ENCODE data around the gene MIS18BP1. TPM values are rescaled to one million over a fixed set of nuclear protein-coding genes. Genes with fewer than 3 reads are reported as not detected.

MIS18BP1 gene
- total and polyA plus RNA-seq, 2 experiments from 2014 or later: 109 to 216 TPM

GRCh38 chr14:45267071-45267470, 14.1 kb upstream of the MIS18BP1 start:
- H3F3A ChIP-seq (replicated peaks; ENCODE audit: low read depth): no peaks in the 10 kb centered on the region
- Mint-ChIP-seq H3K27me3 (ENCODE audit: insufficient read depth, low read depth, poor library complexity) (no peaks in the 10 kb centered on the region), H3K27ac (no peak overlapping the region), H3K36me3 (ENCODE audit: low read depth) (no peaks in the 10 kb centered on the region; the same call in 1 of the 3 replicates), H3K4me1 (peaks cover 6% of the 10 kb centered on the region; the same call in 2 of the 3 replicates), H3K9me3 (peaks cover 4% of the 10 kb centered on the region; the same call in 1 of the 3 replicates), H3K4me3 (no peak overlapping the region)
- DNase-seq (ENCODE audit: low spot score): no peak
- no peak for ATAC-seq
- H3K4me3 ChIP-seq: no peak overlapping the region
- no peaks in the 10 kb centered on the region for H3K4me1 ChIP-seq (ENCODE audit: insufficient read depth)
- no peak overlapping the region for H2AFZ ChIP-seq
- H3K27ac ChIP-seq (ENCODE audit: low read depth): no peak overlapping the region
- TF ChIP-seq ZNF331 (CRISPR knock-in tag; IDR thresholded peaks at IDR 0.05; ENCODE audit: low read depth) (no peak), EZH2 (IDR thresholded peaks at IDR 0.05; ENCODE audit: low read depth, unreplicated experiment) (no peak)
- no peaks in the 10 kb centered on the region for H3K79me2 ChIP-seq (replicated peaks; ENCODE audit: insufficient read depth)
- no peaks in the 10 kb centered on the region for H4K20me1 ChIP-seq (replicated peaks; ENCODE audit: insufficient read depth)
- no peaks in the 10 kb centered on the region for H3K36me3 ChIP-seq (ENCODE audit: insufficient read depth)
- H3K4me2 ChIP-seq: no peak overlapping the region
- no peaks in the 10 kb centered on the region for H3K27me3 ChIP-seq (ENCODE audit: insufficient read depth)
- H3K9me2 ChIP-seq (ENCODE audit: insufficient read depth): no peaks in the 10 kb centered on the region

GRCh38 chr14:45262637-45263036, 9.6 kb upstream of the MIS18BP1 start:
- Mint-ChIP-seq H3K27ac (no peak overlapping the region), H3K27me3 (ENCODE audit: insufficient read depth, low read depth, poor library complexity) (no peaks in the 10 kb centered on the region), H3K4me1 (no peaks in the 10 kb centered on the region; the same call in 2 of the 3 replicates), H3K4me3 (no peak overlapping the region), H3K9me3 (peaks cover 23% of the 10 kb centered on the region), H3K36me3 (ENCODE audit: low read depth) (peaks cover 16% of the 10 kb centered on the region)
- TF ChIP-seq CREB1 (CRISPR knock-in tag; IDR thresholded peaks at IDR 0.05; ENCODE audit: low read depth): no peak
- TF ChIP-seq REST (IDR thresholded peaks at IDR 0.05; ENCODE audit: unreplicated experiment): no peak
- TF ChIP-seq JUNB (IDR thresholded peaks at IDR 0.05; ENCODE audit: unreplicated experiment): no peak
- TF ChIP-seq POLR2AphosphoS5 (IDR thresholded peaks at IDR 0.05; ENCODE audit: low read depth): no peak
- TF ChIP-seq ZNF114 (CRISPR knock-in tag; IDR thresholded peaks at IDR 0.05): no peak
- H3K9me2 ChIP-seq (ENCODE audit: insufficient read depth): peaks cover 8% of the 10 kb centered on the region; the same call in 1 of the 2 replicates
- no peaks in the 10 kb centered on the region for H3K4me1 ChIP-seq (ENCODE audit: insufficient read depth)
- no peaks in the 10 kb centered on the region for H4K20me1 ChIP-seq (replicated peaks; ENCODE audit: insufficient read depth)
- H3K4me3 ChIP-seq: no peak overlapping the region
- ATAC-seq: no peak
- H3F3A ChIP-seq (replicated peaks; ENCODE audit: low read depth): no peaks in the 10 kb centered on the region
- no peak overlapping the region for H3K4me2 ChIP-seq
- no peaks in the 10 kb centered on the region for H3K27me3 ChIP-seq (ENCODE audit: insufficient read depth)
- peaks cover 15% of the 10 kb centered on the region; the same call in 1 of the 2 replicates for H3K36me3 ChIP-seq (ENCODE audit: insufficient read depth)
- no peak for DNase-seq (ENCODE audit: low spot score)
- H3K79me2 ChIP-seq (replicated peaks; ENCODE audit: insufficient read depth): no peaks in the 10 kb centered on the region
- H3K27ac ChIP-seq (ENCODE audit: low read depth): no peak overlapping the region
- H2AFZ ChIP-seq: no peak overlapping the region

GRCh38 chr14:45261209-45261608, 8.2 kb upstream of the MIS18BP1 start:
- H3K36me3 Mint-ChIP-seq (ENCODE audit: low read depth): peaks cover 16% of the 10 kb centered on the region
- peaks cover 32% of the 10 kb centered on the region for H3K9me3 Mint-ChIP-seq
- peaks cover 8% of the 10 kb centered on the region; the same call in 1 of the 2 replicates for H3K9me2 ChIP-seq (ENCODE audit: insufficient read depth)
- no peaks in the 10 kb centered on the region for H3F3A ChIP-seq (replicated peaks; ENCODE audit: low read depth)
- no peak for ATAC-seq
- H3K4me1 Mint-ChIP-seq: no peaks in the 10 kb centered on the region; the same call in 2 of the 3 replicates
- no peaks in the 10 kb centered on the region for H4K20me1 ChIP-seq (replicated peaks; ENCODE audit: insufficient read depth)
- H3K36me3 ChIP-seq (ENCODE audit: insufficient read depth): peaks cover 15% of the 10 kb centered on the region; the same call in 1 of the 2 replicates
- no peaks in the 10 kb centered on the region for H3K27me3 Mint-ChIP-seq (ENCODE audit: insufficient read depth, low read depth, poor library complexity)
- no peak overlapping the region for H3K4me3 Mint-ChIP-seq
- DNase-seq (ENCODE audit: low spot score): no peak
- no peaks in the 10 kb centered on the region for H3K79me2 ChIP-seq (replicated peaks; ENCODE audit: insufficient read depth)
- no peak overlapping the region for H3K4me3 ChIP-seq
- no peak overlapping the region for H3K4me2 ChIP-seq
- no peak overlapping the region for H3K27ac ChIP-seq (ENCODE audit: low read depth)
- H3K4me1 ChIP-seq (ENCODE audit: insufficient read depth): no peaks in the 10 kb centered on the region
- no peak overlapping the region for H3K27ac Mint-ChIP-seq
- H3K27me3 ChIP-seq (ENCODE audit: insufficient read depth): no peaks in the 10 kb centered on the region
- no peak overlapping the region for H2AFZ ChIP-seq
- TF ChIP-seq EZH2phosphoT487 (IDR thresholded peaks at IDR 0.05; ENCODE audit: unreplicated experiment) (no peak), CTCF (conservative IDR thresholded peaks at IDR 0.05; ENCODE audit: low read depth in 2 of 2) (no peak), EZH2 (IDR thresholded peaks at IDR 0.05; ENCODE audit: low read depth, unreplicated experiment) (no peak), ETS1 (IDR thresholded peaks at IDR 0.05) (no peak), POLR2AphosphoS5 (IDR thresholded peaks at IDR 0.05; ENCODE audit: low read depth) (no peak), JUNB (IDR thresholded peaks at IDR 0.05; ENCODE audit: unreplicated experiment) (no peak)

Measured in GM23338 (cell line).